GM19351 (cell line): Measurements from ENCODE around the gene VARS1.

Experiments
- ATAC-seq: cut with Tn5 transposase; IDR thresholded peaks from one replicate; pipeline ENCODE4 v1.9.1; 2021; ENCODE audit warnings: mild to moderate bottlenecking, moderate library complexity; ENCODE audit not compliant: unreplicated experiment

VARS1 gene

DNA sequence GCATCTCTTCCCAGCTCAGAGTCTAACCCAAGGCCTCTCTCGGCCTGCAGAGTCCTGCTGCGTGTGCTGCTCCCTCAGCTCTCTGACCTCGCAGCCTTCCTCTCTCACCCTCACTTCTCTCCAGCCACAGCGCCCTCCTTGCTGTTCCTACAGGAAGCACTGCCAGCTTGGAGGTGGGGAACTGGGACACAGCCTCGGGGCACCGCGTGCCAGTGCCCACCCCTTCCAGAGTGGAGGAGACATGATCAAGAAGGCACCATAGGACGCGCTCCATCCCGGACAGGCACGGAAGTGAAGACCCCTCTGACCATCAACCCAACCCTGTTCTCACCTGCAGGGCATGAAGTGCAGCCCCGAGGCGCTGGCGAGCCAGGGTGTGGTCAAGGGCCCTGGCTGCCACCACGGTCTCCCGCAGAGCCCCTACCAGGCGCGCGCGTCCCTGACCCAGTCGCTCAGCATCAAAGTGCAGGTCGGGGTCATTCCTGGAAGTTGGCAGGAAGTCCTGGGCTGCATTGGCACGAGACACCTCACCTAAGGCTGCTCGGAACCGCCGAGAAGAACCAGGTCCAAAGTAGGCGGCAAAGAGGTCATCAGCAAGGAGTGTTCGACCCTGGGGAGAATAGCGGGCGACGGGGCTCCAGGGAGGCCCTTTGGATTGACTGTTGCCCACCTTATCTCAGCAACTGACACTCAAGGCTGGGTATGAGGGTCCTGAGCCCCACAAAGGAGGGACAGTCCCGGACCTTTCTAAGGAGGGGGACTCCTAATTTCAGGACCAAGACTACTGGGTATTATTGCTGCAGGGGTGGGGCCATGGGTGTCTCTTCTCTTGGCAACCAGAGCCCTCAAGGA is 19.7 kb downstream of the VARS1 start:
- ATAC-seq = no peak

DNA sequence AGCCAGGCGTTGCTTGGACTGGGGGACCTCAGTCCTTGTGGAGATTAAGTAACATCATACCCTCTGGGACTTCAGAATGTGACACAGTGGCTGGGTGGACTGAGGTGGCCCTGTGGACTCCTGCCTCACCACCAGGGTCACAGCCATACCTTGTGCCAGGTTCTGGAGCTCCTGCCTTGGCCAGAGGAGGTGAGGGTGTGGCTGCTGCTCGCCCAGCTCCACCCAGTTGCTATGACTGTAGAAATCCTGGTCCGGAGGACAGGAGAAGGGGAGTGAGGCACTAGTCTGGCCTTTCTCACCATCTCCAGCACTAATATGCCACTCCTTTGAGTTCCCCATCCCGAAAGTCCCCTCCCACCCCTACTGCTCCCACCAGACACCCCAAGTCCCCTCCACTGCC is 20.4 kb downstream of the VARS1 start:
- no peak for ATAC-seq

DNA sequence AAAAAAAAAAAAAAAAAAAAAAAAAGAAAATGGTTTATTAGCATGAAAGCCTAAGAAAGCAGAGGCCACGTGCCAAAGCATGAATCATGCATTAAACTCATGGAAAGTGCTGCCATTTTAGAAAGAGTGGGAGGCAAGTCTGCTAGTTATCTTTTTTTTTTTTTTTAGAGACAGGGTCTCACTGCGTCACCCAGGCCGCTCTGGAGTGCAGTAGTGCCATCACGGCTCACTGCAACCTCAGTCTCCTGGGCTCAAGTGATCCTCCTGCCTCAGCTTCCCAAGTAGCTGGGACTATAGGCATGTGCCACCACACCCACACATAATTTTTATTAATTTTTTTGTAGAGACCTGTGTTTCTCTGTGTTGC is 23.6 kb downstream of the VARS1 start:
- no peak for ATAC-seq

DNA sequence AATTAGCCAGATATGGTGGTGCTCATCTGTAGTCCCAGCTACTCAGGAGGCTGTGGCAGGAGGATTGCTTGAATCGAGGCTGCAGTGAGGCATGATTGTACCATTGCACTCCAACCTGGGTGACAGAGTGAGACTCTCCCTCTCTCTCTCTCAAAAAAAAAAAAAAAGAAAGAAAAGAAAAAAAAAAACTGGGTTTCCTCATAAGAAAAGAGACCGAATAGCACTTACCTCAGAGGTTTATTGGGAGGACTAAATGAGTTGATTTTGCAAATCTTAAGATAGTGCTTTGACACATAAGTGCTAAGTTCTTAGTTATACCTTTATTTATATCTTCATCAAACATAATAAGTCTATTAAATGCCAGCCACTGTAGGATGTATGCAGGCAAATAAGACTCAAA is 24.7 kb downstream of the VARS1 start:
- ATAC-seq = no peak

DNA sequence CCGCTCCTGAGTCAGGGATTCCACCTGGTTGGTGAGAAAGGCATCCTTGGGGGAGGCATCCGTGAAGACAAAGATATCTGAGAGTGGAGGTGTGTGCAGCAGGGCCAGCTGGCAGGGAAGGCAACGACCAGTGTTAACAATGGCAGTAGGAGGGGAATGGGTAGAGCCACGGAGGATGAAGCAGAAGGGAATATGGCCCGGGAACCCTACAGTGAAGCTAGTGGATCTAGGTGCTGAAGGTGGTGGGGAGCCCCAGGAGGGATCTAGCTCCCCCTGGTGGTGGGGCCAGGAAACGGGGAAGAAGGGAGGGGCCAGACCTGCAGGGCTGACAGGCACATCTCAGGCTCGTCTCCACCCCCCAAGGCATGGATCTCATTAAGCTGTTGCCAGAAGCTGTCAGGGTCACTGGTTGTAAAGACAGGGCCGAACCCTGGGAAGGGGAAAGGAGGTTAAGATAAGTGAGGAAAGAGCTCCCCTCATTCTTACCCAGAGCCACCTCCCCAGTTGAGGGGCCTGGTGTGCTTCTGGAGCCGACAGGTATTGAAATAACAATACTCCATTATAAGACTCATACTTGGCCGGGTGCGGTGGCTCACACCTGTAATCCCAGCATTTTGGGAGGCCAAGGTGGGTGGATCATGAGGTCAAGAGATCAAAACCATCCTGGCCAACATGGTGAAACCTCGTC is 25.7 kb downstream of the VARS1 start:
- no peak for ATAC-seq

DNA sequence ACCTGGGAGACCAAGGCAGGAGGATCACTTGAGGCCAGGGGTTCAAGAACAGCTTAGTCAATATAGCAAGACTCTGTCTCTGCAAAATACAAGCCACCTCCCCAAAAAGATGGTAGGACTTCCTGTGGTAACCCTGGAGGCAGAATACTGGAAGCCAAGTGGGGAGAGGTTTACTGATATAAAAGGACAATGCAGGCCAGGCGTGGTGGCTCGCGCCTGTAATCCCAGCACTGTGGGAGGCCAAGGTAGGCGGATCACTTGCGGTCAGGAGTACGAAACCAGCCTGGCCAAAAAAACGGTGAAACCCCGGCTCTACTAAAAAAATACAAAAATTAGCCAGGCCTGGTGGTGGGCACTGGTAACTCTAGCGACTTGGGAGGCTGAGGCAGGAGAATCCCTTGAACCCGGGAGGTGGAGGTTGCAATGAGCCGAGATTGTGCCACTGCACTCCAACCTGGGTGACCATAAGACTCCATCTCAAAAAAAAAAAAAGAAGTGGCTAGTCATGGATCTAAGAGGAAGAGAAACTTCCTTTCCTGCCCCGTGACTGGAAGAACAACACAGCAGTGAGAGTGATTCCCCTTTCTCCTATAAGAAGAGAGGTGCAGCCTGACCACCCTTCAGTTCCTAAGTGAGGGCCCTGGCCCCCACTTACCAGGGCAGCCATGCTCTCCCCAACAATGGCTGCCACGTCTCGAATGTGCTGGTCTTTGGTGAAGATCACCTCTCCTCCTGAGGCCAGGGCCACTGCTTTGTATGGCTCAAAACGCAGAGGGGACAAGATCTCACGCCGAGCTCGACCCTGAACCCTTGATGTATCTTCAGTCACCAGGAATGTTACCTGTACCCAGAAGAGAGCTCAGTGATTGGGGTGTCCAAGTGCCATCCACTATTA is 26.9 kb downstream of the VARS1 start:
- ATAC-seq = no peak

DNA sequence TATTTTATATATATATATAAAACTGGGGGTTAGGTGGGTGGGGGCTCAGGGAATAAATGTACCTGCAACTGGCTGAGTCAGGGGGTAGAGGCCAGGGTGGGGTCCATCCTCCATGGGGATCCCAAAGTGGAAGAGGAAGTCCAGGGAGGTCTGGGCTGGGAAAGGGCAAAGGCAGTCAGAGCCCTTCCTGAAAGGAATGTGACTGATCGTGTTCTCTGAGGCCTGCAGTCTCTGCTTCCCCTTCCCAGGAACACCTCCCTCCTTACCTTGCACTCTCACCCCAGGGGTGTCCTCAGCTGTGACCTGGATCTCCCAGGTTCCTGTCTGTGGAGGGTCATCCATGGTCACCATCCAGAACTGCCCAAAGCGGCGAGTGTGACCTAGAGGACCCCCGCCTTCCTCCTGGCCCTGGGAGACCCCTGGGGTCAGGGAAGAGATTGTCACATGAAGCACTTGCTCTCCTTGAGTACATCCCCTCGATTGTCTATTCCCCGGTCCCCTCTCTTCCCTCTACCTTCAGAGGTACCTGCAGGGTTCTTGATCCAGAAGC is 28.4 kb downstream of the VARS1 start:
- ATAC-seq = no peak

DNA sequence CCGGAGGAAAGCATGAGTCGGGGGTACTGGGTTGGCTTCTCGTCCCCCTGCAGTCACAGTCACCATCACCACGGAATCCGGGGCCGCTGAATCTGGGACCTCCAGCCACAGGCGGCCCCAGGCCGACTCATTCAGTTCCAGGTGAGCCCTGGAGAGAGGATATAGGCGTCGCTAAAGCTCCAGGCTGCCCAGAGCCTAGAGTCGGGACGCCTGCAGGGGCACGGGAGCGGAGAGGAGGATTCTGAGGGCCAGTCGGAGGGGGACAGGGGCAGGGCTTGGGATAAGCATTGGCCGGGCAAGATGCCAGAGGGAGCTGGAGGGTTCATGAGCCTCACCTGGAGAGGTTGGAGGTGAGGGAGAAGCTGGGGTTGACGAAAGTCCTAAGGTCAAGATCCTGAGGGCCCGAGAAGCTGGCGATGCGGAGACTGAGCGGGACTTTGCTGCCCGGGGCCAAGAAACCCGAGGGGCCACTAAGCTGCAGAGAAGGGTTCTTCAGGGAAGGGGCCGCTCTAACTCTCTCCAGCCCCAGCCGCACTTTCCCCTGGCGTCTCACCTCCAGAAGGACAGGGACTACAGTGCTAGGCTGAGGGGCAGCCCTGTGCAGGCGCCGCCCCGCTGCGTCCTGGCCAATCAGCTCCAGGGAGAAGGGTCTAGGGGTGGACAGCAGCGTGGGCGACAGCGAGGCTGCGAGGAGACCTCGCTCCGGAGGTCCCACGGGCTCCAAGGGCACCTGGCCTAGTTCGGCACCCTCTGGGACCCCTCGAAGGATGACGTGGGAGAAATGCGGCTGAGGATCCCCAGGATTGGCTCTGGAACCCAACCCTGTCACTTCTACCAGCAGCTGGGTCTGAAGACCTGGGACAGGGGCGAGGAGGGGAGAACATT is 29.4 kb downstream of the VARS1 start:
- ATAC-seq = no peak

DNA sequence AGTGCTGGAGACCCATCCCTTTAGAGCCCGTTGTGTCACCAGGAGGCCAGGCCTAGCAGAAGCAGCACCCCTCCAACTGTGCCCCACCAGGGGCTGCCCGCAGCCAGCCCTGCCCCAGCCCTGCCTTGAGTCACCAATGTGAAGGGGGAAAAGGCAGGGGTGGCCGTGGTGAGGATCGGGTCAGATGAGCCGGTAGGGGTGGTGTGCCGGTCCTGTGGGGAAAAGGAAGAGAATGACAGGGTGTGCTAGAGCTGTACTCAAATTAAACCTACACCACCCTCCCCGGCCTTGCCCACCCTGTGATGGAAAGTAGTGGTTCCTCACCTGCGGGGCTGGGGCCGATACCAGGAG is 30.0 kb downstream of the VARS1 start:
- ATAC-seq = no peak

DNA sequence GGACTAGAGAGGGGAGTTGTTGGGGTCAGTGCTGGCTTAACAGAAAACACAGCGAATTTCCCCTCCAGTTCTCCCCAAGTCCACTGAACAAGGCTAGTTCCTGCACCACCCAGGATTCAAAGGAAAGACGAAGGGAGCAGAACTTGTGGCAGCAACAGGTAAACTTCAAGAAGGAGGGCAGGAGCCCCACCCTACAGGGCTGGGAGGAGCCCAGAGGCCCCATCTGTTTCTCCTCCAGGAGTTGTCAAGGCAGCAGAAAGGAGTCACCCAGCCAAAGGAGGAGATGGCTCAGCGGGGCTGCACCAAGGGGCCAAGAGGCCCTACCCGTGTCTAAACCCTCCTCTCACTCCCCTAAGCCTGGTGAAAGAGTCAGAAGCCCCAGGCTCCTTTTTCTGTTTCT is 31.4 kb downstream of the VARS1 start:
- ATAC-seq = no peak

DNA sequence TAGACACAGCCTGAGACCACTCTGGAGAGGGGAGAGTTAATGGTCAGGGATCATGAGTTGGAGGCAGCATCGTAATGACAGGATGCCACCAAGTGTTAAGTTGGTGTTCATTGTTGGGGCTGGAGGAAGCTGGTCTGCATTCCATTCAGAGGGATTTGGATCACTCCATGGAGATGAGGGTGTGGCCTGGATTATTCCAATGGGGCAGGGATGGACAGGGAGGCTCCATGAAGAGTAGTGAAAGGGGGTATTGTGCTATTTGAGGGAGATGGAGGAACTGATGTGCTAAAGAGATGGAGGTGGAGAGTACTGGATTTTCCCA is 32.0 kb downstream of the VARS1 start:
- ATAC-seq = no peak

DNA sequence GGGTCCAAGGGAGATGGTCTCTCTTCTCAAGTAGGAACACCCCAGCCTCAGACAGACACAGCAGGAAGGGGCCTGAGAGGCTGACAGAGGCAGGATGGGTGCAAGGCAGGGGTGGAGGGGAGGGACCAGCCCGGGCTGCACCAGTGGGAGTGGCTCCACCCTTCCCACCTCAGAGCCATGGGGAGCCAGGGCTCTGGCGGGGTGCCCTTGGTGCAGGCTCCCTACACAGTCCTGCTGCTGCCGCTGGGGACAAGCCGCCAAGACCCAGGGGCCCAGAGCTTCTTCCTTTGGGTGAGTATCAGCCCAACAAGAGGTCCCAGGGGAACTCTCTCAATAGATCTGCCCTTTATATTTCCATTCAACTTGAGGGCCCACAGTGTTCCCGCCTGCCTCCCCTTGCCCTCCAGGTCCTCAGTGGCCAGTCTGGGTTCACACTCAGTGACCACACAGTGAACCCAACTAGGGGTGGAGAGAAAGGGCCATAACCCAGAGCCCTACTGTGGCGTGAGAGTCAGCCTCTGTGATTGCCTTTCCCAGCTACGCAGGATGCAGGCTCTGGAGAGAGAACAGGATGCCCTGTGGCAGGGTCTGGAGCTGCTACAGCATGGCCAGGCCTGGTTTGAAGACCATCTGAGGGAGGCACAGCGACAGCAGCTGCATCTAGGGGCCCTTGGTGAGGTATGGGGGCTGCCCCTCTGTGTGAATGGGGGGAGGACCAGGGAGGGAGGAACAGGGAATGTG is 32.5 kb downstream of the VARS1 start:
- ATAC-seq = no peak

DNA sequence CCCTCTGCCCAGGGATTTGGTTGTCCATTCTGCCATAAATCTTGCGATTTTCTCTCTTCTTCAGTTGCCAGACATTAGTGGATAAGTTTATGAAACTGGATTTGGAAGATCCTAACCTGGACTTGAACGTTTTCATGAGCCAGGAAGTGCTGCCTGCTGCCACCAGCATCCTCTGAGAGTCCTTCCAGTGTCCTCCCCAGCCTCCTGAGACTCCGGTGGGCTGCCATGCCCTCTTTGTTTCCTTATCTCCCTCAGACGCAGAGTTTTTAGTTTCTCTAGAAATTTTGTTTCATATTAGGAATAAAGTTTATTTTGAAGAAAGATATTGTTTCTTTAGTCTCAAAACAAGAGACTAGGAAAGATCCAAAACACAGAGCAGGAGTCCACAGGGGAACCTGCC is 33.2 kb downstream of the VARS1 start, which contains the start of gene SAPCD1:
SAPCD1 (plus strand) TSS at position 301 of the 400 bp plus-strand sequence. CDS start 399 bp downstream, outside the sequence.
- no peak for ATAC-seq

DNA sequence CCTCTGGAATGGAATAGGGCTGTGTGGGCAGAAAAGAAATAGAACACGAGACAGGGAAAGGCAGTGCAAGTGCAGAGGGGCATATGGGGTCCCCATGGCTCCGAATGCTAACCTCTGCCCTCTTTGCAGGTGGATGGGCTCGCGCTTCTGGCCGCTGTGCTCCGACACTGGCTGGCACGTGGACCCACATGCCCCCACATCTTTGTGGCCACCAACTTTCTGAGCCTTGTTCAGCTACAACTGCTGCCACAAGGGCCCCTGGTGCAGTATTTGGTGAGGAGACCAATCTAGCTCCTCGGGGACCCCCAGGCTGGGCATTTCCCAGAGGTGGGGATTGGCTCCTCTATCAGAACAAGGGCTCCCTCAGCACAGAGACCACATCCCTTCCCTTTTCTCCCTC is 34.2 kb downstream of the VARS1 start:
- no peak for ATAC-seq

DNA sequence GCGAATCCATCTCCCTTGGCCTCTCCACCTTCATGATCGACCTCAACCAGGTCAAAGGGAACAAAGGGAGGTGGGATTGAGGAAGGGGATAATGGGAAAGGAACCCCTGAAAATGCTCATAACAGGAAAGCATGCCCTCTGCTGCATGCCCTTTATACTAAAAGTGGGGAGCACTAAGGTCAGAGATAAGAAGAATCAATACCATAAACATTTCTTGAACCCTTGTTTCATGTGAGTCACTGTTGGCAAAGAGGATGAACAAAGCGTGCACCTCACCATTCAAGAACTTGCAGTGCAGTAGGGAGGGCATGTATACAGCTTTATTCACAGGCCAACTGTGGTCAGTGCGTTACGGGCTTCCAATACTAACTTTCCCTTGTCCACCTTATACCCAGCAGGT is 34.8 kb downstream of the VARS1 start:
- no peak for ATAC-seq

DNA sequence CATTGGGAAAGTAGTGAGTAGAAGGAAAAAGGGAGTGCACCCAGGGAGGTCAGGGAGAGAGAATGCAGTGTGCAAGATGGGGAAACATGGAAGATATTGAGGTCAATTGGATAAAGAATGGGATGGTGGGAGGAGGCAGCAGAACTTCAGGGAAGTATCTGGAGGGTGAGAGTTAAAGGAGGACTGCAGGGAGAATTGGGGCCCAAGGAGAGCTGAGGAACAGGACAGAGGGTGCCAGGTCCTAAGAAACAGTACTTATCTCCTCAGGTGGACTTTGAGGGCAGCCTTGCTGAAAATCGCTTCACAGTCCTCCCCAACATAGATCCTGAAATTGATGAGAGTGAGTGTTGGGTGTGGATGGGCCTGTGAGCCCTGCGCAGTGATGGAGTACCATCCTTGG is 37.3 kb downstream of the VARS1 start:
- no peak for ATAC-seq

DNA sequence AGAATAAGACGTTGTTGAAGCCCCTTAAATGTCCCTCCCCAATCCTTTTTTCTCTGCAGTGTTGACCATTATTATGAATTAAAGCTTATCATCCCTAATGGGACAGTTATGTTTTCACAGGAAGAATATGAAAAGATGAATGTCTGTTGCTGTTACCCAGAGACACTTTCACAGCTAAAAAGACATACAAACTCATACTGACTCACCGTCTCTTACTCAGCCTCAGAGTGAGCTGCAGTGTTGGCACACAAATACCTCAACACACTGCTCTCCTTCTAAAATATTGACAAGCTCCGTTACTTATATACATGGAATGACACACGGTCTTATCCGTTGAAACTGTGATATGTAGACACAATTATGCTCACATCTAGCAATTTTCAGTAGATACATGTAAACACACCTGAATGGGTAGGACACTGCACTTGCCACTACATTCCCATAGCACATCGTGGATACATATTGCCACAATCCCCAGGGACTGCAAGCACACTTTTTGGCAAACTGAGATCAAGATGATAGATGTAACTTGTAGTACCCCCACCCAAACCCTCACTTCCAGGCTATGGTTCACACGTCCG is 42.7 kb downstream of the VARS1 start:
- no peak for ATAC-seq

DNA sequence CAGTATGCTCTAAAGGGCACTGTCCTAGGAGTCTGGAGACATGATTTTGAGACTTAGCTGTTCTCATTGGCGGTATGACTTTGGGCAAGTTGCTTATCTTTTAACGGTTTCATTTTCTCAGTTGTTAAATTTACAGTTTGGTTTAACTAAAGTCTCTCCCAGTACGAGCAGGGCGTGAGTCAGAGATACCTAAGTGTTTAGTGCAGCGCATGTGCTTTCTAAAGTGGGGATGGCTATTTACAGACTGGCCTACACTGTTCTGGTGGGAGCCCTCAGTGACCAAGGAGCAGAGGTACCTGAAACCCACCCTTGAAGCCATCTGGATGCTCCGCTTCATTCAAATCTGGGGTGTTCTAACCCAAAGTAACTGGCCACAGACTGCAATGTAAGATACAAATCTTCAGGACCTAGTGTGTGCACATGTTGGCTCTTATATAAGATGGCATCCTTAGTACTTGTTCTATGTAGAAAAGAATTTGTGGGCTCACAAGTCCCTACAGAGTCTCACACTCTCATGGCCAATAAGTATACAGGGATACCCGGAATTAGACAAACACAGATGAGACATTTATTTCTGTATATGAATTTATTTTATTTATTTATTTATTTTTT is 45.0 kb downstream of the VARS1 start:
- no peak for ATAC-seq
